ENCODE measurements around the gene CNIH1. TPM values are rescaled to one million over a fixed set of nuclear protein-coding genes. Genes with fewer than 3 reads are reported as not detected.

Gene CNIH1
- total RNA-seq, 1 experiment from 2014 or later = 80.7 TPM

GRCh38 chr14:54427871-54428270 is 13.3 kb downstream of the CNIH1 start:
- Mint-ChIP-seq H3K36me3 (peaks cover 52% of the 10 kb centered on the region), H3K4me3 (no peak overlapping the region), H3K27ac (no peak overlapping the region), H3K9me3 (no peaks in the 10 kb centered on the region), H3K4me1 (peaks cover 8% of the 10 kb centered on the region), H3K27me3 (ENCODE audit: low read depth) (no peaks in the 10 kb centered on the region; the same call in 1 of the 2 replicates)
- CTCF ChIA-PET = no interaction called here
- no peak for TF ChIP-seq STAT6 (CRISPR knock-in tag; conservative IDR thresholded peaks at IDR 0.05; ENCODE audit: low read depth)
- TF ChIP-seq ZNF317 (CRISPR knock-in tag; IDR thresholded peaks at IDR 0.05; ENCODE audit: borderline replicate concordance, low read depth) = no peak
- TF ChIP-seq ZBTB43 (CRISPR knock-in tag; IDR thresholded peaks at IDR 0.05) = no peak
- no peak for TF ChIP-seq USF1 (CRISPR knock-in tag; IDR thresholded peaks at IDR 0.05)
- no peak for TF ChIP-seq ZNF396 (CRISPR knock-in tag; IDR thresholded peaks at IDR 0.05; ENCODE audit: borderline replicate concordance)
- TF ChIP-seq ZNF232 (CRISPR knock-in tag; IDR thresholded peaks at IDR 0.05) = no peak
- TF ChIP-seq NFYB (CRISPR knock-in tag; conservative IDR thresholded peaks at IDR 0.05; ENCODE audit: low read depth) = no peak
- no peak for TF ChIP-seq ZNF281 (CRISPR knock-in tag; IDR thresholded peaks at IDR 0.05)
- TF ChIP-seq RELA (CRISPR knock-in tag; IDR thresholded peaks at IDR 0.05; ENCODE audit: borderline replicate concordance) = no peak
- no peak for TF ChIP-seq CTCF (IDR thresholded peaks at IDR 0.05)
- TF ChIP-seq TP53 (CRISPR knock-in tag; IDR thresholded peaks at IDR 0.05) = no peak
- no peak for TF ChIP-seq ZNF138 (CRISPR knock-in tag; conservative IDR thresholded peaks at IDR 0.05)
- TF ChIP-seq USF2 (CRISPR knock-in tag; IDR thresholded peaks at IDR 0.05) = no peak
- TF ChIP-seq TEAD1 (CRISPR knock-in tag; IDR thresholded peaks at IDR 0.05) = no peak
- no peak for ATAC-seq
- POLR2A ChIA-PET = no interaction called here
- DNase-seq (ENCODE audit: low spot score) = no peak

Data from WTC11 (cell line).